ENCODE data around the gene RGL1.

DNA sequence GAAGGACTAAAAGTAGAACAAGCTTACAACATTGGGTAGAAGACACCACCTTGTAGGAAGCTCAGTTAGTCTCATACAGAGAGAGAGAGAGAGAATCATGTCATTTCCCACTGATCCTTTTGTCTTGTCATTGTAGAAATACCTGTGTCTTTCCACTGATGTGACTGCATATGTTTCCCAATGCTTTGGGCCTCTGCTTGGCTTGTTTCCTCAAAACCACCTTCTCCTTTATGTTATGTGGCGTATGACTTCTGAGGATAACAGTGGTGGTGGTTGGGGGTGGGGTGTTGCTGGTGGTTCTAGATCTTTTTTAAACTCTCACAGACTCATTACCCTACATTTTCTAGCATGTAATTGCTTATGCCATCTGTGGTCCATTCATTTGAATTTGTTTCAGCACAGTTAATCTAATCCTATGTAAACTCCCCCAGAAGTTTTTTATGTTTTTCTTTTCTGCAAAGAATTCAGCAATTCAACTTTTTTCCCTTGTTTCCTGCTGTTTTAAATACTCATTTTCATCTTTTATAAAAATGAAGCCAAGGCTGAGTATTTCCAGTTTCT lies 9.3 kb downstream of the RGL1 start:
- TF ChIP-seq POLR2AphosphoS5 (IDR thresholded peaks at IDR 0.05) (no peak), EP300 (IDR thresholded peaks at IDR 0.05) (no peak), POLR2A (IDR thresholded peaks at IDR 0.05) (no peak)
- TF ChIP-seq, protein P1, sequence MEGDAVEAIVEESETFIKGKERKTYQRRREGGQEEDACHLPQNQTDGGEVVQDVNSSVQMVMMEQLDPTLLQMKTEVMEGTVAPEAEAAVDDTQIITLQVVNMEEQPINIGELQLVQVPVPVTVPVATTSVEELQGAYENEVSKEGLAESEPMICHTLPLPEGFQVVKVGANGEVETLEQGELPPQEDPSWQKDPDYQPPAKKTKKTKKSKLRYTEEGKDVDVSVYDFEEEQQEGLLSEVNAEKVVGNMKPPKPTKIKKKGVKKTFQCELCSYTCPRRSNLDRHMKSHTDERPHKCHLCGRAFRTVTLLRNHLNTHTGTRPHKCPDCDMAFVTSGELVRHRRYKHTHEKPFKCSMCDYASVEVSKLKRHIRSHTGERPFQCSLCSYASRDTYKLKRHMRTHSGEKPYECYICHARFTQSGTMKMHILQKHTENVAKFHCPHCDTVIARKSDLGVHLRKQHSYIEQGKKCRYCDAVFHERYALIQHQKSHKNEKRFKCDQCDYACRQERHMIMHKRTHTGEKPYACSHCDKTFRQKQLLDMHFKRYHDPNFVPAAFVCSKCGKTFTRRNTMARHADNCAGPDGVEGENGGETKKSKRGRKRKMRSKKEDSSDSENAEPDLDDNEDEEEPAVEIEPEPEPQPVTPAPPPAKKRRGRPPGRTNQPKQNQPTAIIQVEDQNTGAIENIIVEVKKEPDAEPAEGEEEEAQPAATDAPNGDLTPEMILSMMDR (IDR thresholded peaks at IDR 0.05): no peak

Data from sigmoid colon (tissue), 4 donors.